GM18517 (cell line): ENCODE results near the gene TAF3.

Experiments used
- ATAC-seq: cut with Tn5 transposase; IDR thresholded peaks from one replicate; pipeline ENCODE4 v1.9.1; 2021; ENCODE audit warnings: mild to moderate bottlenecking, moderate library complexity; ENCODE audit not compliant: unreplicated experiment

The TAF3 gene

GRCh38 chr10:7872041-7872442 lies 53.7 kb downstream of the TAF3 start:
- ATAC-seq: no peak

GRCh38 chr10:7874864-7875263 lies 56.6 kb downstream of the TAF3 start:
- no peak for ATAC-seq

GRCh38 chr10:7876541-7877127 lies 58.3 kb downstream of the TAF3 start:
- no peak for ATAC-seq

- ATAC-seq: no peak
These were observed 62.8 kb downstream of the TAF3 start for GRCh38 chr10:7881119-7881518.

- ATAC-seq: no peak
These were observed 67.8 kb downstream of the TAF3 start for GRCh38 chr10:7886056-7886455.

GRCh38 chr10:7887174-7887816 lies 69.0 kb downstream of the TAF3 start:
- ATAC-seq: no peak

GRCh38 chr10:7889947-7890542 lies 71.7 kb downstream of the TAF3 start:
- no peak for ATAC-seq

- no peak for ATAC-seq
These were observed 72.5 kb downstream of the TAF3 start for GRCh38 chr10:7890781-7891180.

GRCh38 chr10:7891634-7892033 lies 73.3 kb downstream of the TAF3 start:
- no peak for ATAC-seq

GRCh38 chr10:7892146-7892545 lies 73.8 kb downstream of the TAF3 start:
- no peak for ATAC-seq

GRCh38 chr10:7895699-7896090 lies 77.4 kb downstream of the TAF3 start:
- no peak for ATAC-seq

GRCh38 chr10:7896297-7896696 lies 78.0 kb downstream of the TAF3 start:
- no peak for ATAC-seq

GRCh38 chr10:7901256-7901655 lies 83.0 kb downstream of the TAF3 start:
- no peak for ATAC-seq

- ATAC-seq: no peak
These were observed 84.1 kb downstream of the TAF3 start for GRCh38 chr10:7902413-7902812.

GRCh38 chr10:7903851-7904250 lies 85.5 kb downstream of the TAF3 start:
- no peak for ATAC-seq

GRCh38 chr10:7906128-7906527 lies 87.8 kb downstream of the TAF3 start:
- ATAC-seq: no peak

GRCh38 chr10:7908541-7909210 lies 90.4 kb downstream of the TAF3 start:
- ATAC-seq: no peak

GRCh38 chr10:7913126-7913872 lies 95.0 kb downstream of the TAF3 start:
- no peak for ATAC-seq

- ATAC-seq: no peak
These were observed 97.7 kb downstream of the TAF3 start for GRCh38 chr10:7915923-7916536.

GRCh38 chr10:7917736-7918135 lies 99.4 kb downstream of the TAF3 start:
- ATAC-seq: no peak

GRCh38 chr10:7922707-7923106 lies 104.4 kb downstream of the TAF3 start:
- no peak for ATAC-seq
